MM.1S (cell line): ENCODE results near the gene CXXC5.

Source experiments
- DNase-seq: peaks from one replicate; pipeline ENCODE4 v3.0.0-alpha.2; 2015
- H2AFZ ChIP-seq: fragments of 300-600 bp; sonication (generic); 2 replicates; pipeline ENCODE4 v1.6.0; 2016; ENCODE audit warnings: antibody characterized with exemption, low read length
- H3F3A ChIP-seq: fragments of 300-600 bp; sonication (generic); 2 replicates; pipeline ENCODE4 v1.6.1; 2016; ENCODE audit warnings: mild to moderate bottlenecking, antibody characterized with exemption, low read length, moderate library complexity, mixed read lengths; ENCODE audit not compliant: insufficient read depth
- H3K27ac ChIP-seq: fragments of 300-600 bp; sonication (generic); 2 replicates; pipeline ENCODE4 v1.5.1; 2016; ENCODE audit warnings: mild to moderate bottlenecking, low read length
- H3K27me3 ChIP-seq: fragments of 300-600 bp; sonication (generic); replicated peaks from 2 replicates; pipeline ENCODE4 v1.6.0; 2016; ENCODE audit warnings: low read length; ENCODE audit not compliant: insufficient read depth
- H3K36me3 ChIP-seq: fragments of 300-600 bp; sonication (generic); replicated peaks from 2 replicates; pipeline ENCODE4 v1.6.1; 2016; ENCODE audit warnings: mild to moderate bottlenecking, low read length, mixed read lengths; ENCODE audit not compliant: insufficient read depth
- H3K4me1 ChIP-seq: fragments of 300-600 bp; sonication (generic); 2 replicates; pipeline ENCODE4 v1.6.1; 2016; ENCODE audit warnings: low read length, mixed read lengths
- H3K4me2 ChIP-seq: fragments of 300-600 bp; sonication (generic); 2 replicates; pipeline ENCODE4 v1.6.0; 2016; ENCODE audit warnings: low read depth, low read length
- H3K4me3 ChIP-seq: fragments of 300-600 bp; sonication (generic); 2 replicates; pipeline ENCODE4 v1.5.1; 2016; ENCODE audit warnings: low read length, mixed read lengths
- H3K79me2 ChIP-seq: fragments of 300-600 bp; sonication (generic); 2 replicates; pipeline ENCODE4 v1.6.1; 2016; ENCODE audit warnings: mixed run types, low read length, mixed read lengths
- H3K9ac ChIP-seq: fragments of 300-600 bp; sonication (generic); 2 replicates; pipeline ENCODE4 v1.6.1; 2016; ENCODE audit warnings: low read length, mixed read lengths
- H3K9me2 ChIP-seq: fragments of 300-600 bp; sonication (generic); replicated peaks from 2 replicates; pipeline ENCODE4 v1.6.1; 2016; ENCODE audit warnings: mild to moderate bottlenecking, low read length, mixed read lengths; ENCODE audit not compliant: insufficient read depth
- H3K9me3 ChIP-seq: fragments of 300-600 bp; sonication (generic); replicated peaks from 2 replicates; pipeline ENCODE4 v1.6.1; 2016; ENCODE audit warnings: mild to moderate bottlenecking, low read length, mixed read lengths; ENCODE audit not compliant: insufficient read depth
- H4K20me1 ChIP-seq: fragments of 300-600 bp; sonication (generic); 2 replicates; pipeline ENCODE4 v1.6.1; 2016; ENCODE audit warnings: mild to moderate bottlenecking, low read length, moderate library complexity, mixed read lengths; ENCODE audit not compliant: insufficient read depth
- EZH2 ChIP-seq: fragments of 300-600 bp; sonication (generic); optimal IDR thresholded peaks from 2 replicates; pipeline ENCODE3; 2017; ENCODE audit warnings: low read depth, mild to moderate bottlenecking, antibody characterized with exemption, low read length, mixed read lengths
- EZH2phosphoT487 ChIP-seq: fragments of 300-600 bp; sonication (generic); IDR thresholded peaks from 2 replicates; pipeline ENCODE4 v1.6.1; 2018; ENCODE audit warnings: antibody characterized with exemption, low read length
- TF ChIP-seq, protein P1 (sequence below): fragments of 300-600 bp; sonication (generic); IDR thresholded peaks from 2 replicates; pipeline ENCODE4 v1.5.1; 2016; ENCODE audit warnings: antibody characterized with exemption, low read length, mixed read lengths

The CXXC5 gene

DNA sequence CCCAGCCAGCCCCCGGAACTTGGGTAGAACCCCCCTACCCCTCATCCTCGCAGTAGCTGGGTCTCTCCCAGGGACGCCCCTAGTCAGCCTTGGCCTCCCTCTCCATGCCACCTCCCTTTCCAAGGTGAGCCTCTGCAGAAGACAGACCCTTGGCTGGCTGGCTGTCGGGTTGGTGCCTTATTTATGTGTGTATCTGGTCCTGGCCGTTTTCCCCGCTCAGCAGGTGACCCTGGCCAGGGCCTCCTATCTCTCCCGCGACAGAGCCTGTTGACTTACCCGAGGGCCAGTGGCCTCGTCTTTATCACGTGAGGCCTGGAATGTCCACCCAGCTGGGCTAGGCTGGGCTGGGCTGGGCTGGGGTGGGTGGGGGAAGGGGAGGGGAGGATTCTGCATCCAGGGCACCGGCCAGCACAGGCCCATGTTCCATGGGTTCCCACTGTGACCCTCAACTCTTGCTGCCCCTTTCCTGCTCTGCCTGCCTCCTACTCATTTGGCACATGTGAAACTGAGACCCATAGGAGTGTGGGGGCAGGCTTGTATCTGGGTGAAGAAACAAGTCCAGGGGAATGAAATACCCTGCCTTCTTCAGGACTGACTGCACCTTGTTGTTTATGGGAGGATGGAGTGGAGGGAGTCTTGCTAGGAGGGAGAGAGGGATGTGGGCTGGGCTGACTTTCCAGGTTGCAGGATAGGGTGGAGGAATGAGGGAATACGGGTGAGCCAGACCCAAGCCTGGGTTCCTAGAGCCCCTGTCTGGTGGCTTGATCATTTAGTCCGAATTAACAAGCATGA lies 3.1 kb downstream of the CXXC5 start:
- H3K9me2 ChIP-seq: no peaks in the 10 kb centered on the region
- H3K4me1 ChIP-seq: peaks cover 31% of the 10 kb centered on the region
- no peaks in the 10 kb centered on the region for H3K27me3 ChIP-seq
- peak overlapping the region; percentile 92; the same call in 1 of the 2 replicates for H3K4me2 ChIP-seq
- H3K27ac ChIP-seq: peak overlapping the region; percentile 7; the same call in 1 of the 2 replicates
- no peak for DNase-seq
- TF ChIP-seq EZH2phosphoT487: no peak
- no peak for TF ChIP-seq EZH2
- TF ChIP-seq, protein P1, sequence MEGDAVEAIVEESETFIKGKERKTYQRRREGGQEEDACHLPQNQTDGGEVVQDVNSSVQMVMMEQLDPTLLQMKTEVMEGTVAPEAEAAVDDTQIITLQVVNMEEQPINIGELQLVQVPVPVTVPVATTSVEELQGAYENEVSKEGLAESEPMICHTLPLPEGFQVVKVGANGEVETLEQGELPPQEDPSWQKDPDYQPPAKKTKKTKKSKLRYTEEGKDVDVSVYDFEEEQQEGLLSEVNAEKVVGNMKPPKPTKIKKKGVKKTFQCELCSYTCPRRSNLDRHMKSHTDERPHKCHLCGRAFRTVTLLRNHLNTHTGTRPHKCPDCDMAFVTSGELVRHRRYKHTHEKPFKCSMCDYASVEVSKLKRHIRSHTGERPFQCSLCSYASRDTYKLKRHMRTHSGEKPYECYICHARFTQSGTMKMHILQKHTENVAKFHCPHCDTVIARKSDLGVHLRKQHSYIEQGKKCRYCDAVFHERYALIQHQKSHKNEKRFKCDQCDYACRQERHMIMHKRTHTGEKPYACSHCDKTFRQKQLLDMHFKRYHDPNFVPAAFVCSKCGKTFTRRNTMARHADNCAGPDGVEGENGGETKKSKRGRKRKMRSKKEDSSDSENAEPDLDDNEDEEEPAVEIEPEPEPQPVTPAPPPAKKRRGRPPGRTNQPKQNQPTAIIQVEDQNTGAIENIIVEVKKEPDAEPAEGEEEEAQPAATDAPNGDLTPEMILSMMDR: no peak
- no peak overlapping the region; the same call in 1 of the 2 replicates for H3K9ac ChIP-seq
- H3F3A ChIP-seq: peaks cover 12% of the 10 kb centered on the region
- H3K9me3 ChIP-seq: no peaks in the 10 kb centered on the region
- H3K79me2 ChIP-seq: peaks cover 76% of the 10 kb centered on the region
- peaks cover 29% of the 10 kb centered on the region; the same call in 1 of the 2 replicates for H4K20me1 ChIP-seq
- peak overlapping the region; percentile 94 for H3K4me3 ChIP-seq
- H2AFZ ChIP-seq: no peak overlapping the region
- H3K36me3 ChIP-seq: no peaks in the 10 kb centered on the region

DNA sequence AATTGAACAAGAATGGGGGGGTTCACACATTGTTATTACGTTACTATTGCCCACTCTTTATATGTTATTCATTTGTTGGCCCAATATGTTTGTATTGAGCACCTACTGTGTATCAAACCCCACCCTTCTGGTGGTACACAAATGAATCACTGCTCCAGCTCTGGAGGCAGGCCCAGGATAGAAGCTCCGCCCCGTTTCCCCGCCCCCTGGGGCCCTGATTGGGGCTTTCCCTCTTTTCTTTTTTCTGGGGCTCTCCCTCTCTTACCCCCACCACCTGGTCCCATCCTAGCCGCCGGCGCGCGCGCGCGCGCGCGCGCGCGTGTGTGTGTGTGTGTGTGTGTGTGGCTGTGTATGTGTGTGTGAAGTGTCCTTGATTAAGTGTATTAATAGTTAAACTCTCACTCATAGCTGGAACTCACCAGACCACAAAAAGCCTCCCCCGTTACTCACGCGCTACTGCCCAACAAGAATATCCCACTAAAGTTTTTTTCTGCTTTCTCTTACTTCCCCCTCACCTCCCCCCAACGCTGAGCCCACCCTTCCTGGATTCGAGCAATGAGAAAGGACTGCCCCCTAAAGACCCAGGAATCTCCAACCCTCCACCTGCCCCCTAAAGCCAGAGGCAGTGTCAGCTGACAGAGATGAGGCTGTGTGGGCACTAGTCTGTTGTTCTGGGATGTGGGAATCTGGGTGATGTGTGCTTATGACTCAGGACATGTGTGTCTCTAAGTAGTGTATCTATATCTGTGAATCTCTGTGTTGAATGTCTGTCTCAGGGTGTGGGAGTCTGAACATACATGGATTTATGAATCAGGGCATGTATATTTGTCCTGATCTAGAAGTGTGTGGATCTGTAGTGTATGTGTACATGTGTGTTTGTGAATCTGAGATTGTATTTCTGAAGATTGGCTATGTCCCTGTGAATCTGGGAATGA lies 4.0 kb downstream of the CXXC5 start:
- Histone ChIP-seq H3K4me1 (peaks cover 32% of the 10 kb centered on the region), H3K27ac (peak overlapping the region; percentile 23; the same call in 1 of the 2 replicates)

DNA sequence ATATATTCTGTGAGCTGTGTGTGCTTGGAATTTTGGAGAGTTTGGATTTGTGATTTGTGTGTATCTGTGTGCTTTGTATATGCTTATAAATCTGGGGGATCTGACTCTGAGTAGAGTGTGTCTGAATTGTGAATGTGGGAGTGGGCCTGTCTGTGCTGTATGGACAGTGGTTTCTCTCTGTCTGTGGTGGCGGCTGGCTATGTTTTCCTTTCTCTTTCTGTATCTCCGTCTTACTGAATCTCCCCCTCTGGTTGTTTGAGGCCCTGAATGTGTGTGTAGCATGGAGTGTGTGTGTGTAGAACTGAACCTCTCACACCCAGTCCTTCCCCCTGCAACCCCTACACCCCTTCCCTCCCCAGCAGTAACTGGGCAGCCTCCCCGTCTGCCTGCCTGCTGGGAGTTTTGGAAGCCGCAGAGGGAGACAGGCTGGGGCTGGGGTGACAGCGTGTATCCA lies 4.7 kb downstream of the CXXC5 start:
- peaks cover 33% of the 10 kb centered on the region; the same call in 1 of the 2 replicates for H4K20me1 ChIP-seq
- H3K4me3 ChIP-seq: peak overlapping the region; percentile 6; the same call in 1 of the 2 replicates
- H3K9me3 ChIP-seq: no peaks in the 10 kb centered on the region
- H3K36me3 ChIP-seq: no peaks in the 10 kb centered on the region
- H3K27me3 ChIP-seq: no peaks in the 10 kb centered on the region
- peak overlapping the region; percentile 23; the same call in 1 of the 2 replicates for H3K27ac ChIP-seq
- DNase-seq: peak; percentile 20
- no peaks in the 10 kb centered on the region for H3K9me2 ChIP-seq
- no peak overlapping the region for H3K9ac ChIP-seq
- peaks cover 92% of the 10 kb centered on the region for H3K79me2 ChIP-seq
- H3K4me1 ChIP-seq: peaks cover 32% of the 10 kb centered on the region
- TF ChIP-seq, protein P1: no peak
- TF ChIP-seq EZH2phosphoT487 (no peak), EZH2 (no peak)
- H2AFZ ChIP-seq: no peak overlapping the region
- peak overlapping the region; percentile 73 for H3K4me2 ChIP-seq
- peaks cover 12% of the 10 kb centered on the region for H3F3A ChIP-seq

More for the DNA sequence above, 4.0 kb downstream of the CXXC5 start:
- Histone ChIP-seq H3K9ac (no peak overlapping the region), H4K20me1 (peaks cover 29% of the 10 kb centered on the region; the same call in 1 of the 2 replicates), H3K9me3 (no peaks in the 10 kb centered on the region), H3K4me2 (peak overlapping the region; percentile 73), H3K79me2 (peaks cover 85% of the 10 kb centered on the region), H3K27me3 (no peaks in the 10 kb centered on the region), H3K9me2 (no peaks in the 10 kb centered on the region), H3F3A (peaks cover 12% of the 10 kb centered on the region), H3K4me3 (peak overlapping the region; percentile 6; the same call in 1 of the 2 replicates), H2AFZ (no peak overlapping the region), H3K36me3 (no peaks in the 10 kb centered on the region)
- peak; percentile 80 for DNase-seq
- TF ChIP-seq EZH2: no peak
- TF ChIP-seq EZH2phosphoT487: no peak
- TF ChIP-seq, protein P1: no peak
